Activated CD8-positive, alpha-beta memory T cell treated with anti-CD3 and anti-CD28 coated beads, Interleukin-2, amount 10 ng/mL, durations not matched to agents 7 days and 5 days (primary cell): ENCODE data around the gene FUZ. TPM values are rescaled to one million over a fixed set of nuclear protein-coding genes. Genes with fewer than 3 reads are reported as not detected.

Experiments
- ATAC-seq: fragments of 150-1000 bp; cut with Tn5 transposase; one replicate; pipeline ENCODE4 v1.10.0; 2021; ENCODE audit warnings: moderate library complexity
- CTCF ChIA-PET: fragments of 350-600 bp; sonication (Branson Sonifier 250); formaldehyde crosslinking; loops from one replicate; lab custom pipeline; 2021; ENCODE audit warnings: antibody characterized with exemption; lab: Charles Lee
- DNase-seq: peaks from one replicate; pipeline ENCODE4 v3.0.0-alpha.2; 2020
- H3K27ac Mint-ChIP-seq: one replicate; pipeline ENCODE4 v1.8.0; 2021; ENCODE audit warnings: mild to moderate bottlenecking, mixed read lengths
- H3K27me3 Mint-ChIP-seq: one replicate; pipeline ENCODE4 v1.8.0; 2021; ENCODE audit warnings: mixed read lengths
- H3K36me3 Mint-ChIP-seq: one replicate; pipeline ENCODE4 v1.8.0; 2021; ENCODE audit warnings: mild to moderate bottlenecking, mixed read lengths
- H3K4me1 Mint-ChIP-seq: one replicate; pipeline ENCODE4 v1.8.0; 2021; ENCODE audit warnings: mixed read lengths
- H3K4me3 Mint-ChIP-seq: one replicate; pipeline ENCODE4 v1.8.0; 2021; ENCODE audit warnings: mild to moderate bottlenecking, moderate library complexity, mixed read lengths
- H3K9me3 Mint-ChIP-seq: one replicate; pipeline ENCODE4 v1.8.0; 2022; ENCODE audit warnings: low read depth, mixed read lengths
- total RNA-seq, 2 experiments: library from RNA; stranded (reverse); gene quantifications; one replicate each; pipeline ENCODE4 v1.2.3, GENCODE V29; 2021

Gene FUZ
- total RNA-seq, 2 experiments from 2014 or later: 20.1 to 23.0 TPM

DNA sequence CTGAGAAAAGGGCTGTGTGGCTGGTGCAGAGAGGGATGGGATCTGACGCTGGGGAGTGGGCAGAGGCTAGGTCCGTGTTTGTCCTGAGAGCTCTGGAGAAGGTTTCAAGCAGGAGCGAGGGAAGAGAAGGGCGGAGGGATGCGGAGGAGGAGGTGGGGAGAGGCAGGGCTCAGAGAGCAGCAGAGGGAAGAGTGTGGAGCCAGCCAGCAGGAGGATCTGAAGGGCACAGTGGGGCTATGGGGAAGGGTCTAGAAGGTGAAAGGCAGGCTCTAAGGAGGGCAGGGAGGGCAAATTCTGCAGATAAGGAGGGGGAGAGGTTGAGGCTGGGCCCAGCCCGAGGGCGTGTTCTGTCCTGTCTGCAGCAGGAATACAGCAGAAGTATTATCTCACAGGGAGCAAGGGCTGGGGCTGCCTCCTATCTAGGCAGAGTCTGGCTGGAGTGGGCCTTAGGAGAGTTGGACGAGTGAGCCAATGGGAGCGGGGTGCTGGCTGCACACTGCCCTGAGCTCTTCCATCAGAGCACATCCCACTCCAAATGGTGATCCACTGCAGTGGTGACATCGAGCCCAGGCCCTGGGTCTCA is 40.2 kb downstream of the FUZ start:
- CTCF ChIA-PET: no interaction called here
- H3K4me1 Mint-ChIP-seq: peaks cover 34% of the 10 kb centered on the region
- H3K4me3 Mint-ChIP-seq: no peak overlapping the region
- ATAC-seq: no peak
- no peak overlapping the region for H3K27ac Mint-ChIP-seq
- DNase-seq: no peak
- peaks cover 4% of the 10 kb centered on the region for H3K36me3 Mint-ChIP-seq
- no peaks in the 10 kb centered on the region for H3K9me3 Mint-ChIP-seq
- H3K27me3 Mint-ChIP-seq: no peaks in the 10 kb centered on the region

DNA sequence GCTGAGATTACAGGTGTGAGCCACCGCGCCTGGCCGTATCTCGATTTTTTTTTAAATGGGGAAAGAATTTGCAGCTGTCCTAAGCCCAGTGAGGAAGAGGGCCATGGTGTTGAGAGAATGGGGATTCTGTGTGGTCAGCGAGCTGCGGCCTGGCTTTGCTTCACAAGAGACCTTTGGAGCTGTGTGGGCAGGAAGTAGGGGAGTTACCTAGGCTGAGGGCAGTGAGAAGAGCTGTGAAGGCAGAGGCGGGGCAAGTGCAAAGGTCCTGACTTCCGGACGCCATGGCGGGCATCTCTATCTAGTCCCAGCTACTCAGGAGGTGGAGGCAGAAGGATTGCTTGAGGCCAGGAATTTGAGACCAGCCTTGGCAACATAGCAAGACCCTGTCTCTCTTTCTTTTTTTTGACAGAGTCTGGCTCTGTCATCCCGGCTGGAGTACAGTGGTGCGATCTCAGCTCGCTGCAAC is 41.4 kb downstream of the FUZ start:
- peak overlapping the region; percentile 37 for H3K27ac Mint-ChIP-seq
- H3K36me3 Mint-ChIP-seq: peaks cover 4% of the 10 kb centered on the region
- no peaks in the 10 kb centered on the region for H3K27me3 Mint-ChIP-seq
- H3K4me3 Mint-ChIP-seq: no peak overlapping the region
- no peak for DNase-seq
- no peaks in the 10 kb centered on the region for H3K9me3 Mint-ChIP-seq
- CTCF ChIA-PET: no interaction called here
- no peak for ATAC-seq
- peaks cover 39% of the 10 kb centered on the region for H3K4me1 Mint-ChIP-seq

DNA sequence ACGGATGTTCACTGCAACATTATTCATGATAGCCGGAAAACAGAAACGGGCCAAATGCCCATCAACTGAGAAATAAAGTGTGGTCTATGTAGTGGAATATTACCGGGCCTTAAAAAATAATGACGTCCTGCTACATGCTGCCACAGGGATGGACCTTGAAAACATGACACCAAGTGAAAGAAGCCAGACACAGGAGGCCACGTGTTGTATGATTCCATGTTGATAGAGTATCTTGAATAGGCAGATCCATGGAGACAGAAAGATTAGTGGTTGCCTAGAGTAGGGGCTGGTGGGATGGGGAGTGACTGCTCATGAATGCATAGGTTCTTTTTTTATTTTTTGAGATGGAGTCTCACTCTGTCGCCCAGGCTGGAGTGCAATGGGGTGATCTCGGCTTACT is 42.6 kb downstream of the FUZ start:
- CTCF ChIA-PET: interaction anchor here (0.6 kb wide), 1 partner anchor 469 kb away, joined by 3 read pairs; no protein-coding TSS in a partner anchor
- Mint-ChIP-seq H3K9me3 (no peaks in the 10 kb centered on the region), H3K27ac (no peak overlapping the region), H3K4me1 (peaks cover 38% of the 10 kb centered on the region), H3K36me3 (peaks cover 4% of the 10 kb centered on the region), H3K4me3 (no peak overlapping the region), H3K27me3 (no peaks in the 10 kb centered on the region)
- DNase-seq (no peak), ATAC-seq (no peak)

DNA sequence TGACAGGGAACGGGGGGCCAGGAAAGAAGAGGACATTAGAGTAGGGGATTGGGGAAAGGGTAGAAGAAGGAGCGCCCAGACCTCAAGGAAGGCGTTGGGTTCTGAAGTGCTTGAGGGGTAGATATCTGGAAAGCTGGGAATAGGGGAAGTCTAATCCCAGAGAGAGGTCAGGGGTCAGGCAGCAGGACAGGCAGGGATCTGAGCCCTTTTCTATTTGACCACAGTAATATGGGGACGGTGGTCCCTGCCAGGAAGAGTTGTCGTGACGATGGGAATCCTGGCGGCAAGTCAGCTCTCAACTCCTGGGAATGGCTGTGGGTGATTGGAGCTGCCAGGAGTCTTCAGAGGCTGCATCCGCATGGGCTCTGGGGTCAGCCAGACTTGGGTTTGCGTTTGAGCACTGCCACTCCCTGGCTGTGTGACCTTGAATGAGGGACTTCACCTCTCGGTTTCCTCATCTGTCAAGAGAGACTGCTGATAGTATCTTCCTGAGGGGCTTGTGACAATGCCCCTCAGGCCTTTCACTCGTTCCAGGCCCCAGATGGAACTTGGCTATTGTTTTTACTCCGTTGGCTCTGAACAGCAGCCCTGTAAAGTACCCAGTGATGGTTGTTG is 45.0 kb downstream of the FUZ start:
- DNase-seq (no peak), ATAC-seq (no peak)
- H3K4me1 Mint-ChIP-seq: peaks cover 36% of the 10 kb centered on the region
- CTCF ChIA-PET: interaction anchor here (0.5 kb wide), 1 partner anchor 90 kb away, joined by 3 read pairs; no protein-coding TSS in a partner anchor
- H3K36me3 Mint-ChIP-seq: peaks cover 4% of the 10 kb centered on the region
- peak overlapping the region; percentile 89 for H3K4me3 Mint-ChIP-seq
- no peaks in the 10 kb centered on the region for H3K27me3 Mint-ChIP-seq
- H3K9me3 Mint-ChIP-seq: no peaks in the 10 kb centered on the region
- H3K27ac Mint-ChIP-seq: peak overlapping the region; percentile 89

DNA sequence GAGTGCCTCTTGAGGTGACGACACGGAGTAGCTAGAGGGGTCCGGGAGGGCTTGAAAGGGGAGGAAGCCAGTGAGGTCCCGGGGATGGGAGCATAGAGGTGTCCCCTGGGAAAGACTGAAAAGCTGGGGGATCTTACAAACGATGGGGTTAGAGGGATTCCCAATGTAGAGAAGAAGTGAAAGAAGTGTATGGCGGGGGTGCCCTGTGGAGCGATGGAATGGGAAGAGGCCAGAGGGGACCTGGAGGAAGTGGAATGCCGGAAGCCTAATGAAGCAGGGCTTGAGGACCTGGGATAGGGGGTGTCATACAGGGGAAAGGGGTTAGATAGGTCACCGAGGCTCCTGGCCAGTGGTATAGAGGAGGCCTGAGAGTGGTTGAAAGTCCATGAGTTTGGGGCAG is 45.7 kb downstream of the FUZ start:
- H3K27me3 Mint-ChIP-seq: no peaks in the 10 kb centered on the region

DNA sequence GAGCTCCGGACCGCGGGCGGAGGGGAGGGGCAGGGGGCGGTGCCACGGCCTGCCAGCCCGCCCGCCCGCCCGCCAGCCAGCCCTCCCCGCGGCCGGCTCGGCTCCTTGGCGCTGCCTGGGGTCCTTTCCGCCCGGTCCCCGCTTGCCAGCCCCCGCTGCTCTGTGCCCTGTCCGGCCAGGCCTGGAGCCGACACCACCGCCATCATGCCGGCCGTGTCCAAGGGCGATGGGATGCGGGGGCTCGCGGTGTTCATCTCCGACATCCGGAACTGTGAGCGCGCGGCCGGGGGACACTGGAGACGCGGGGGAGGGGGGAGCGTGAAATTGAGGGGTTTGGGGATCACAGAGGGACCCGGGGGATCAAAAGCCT is 46.2 kb downstream of the FUZ start, which contains the start of gene AP2A1:
Gene AP2A1 (plus strand): TSS at position 72 of the 370 bp plus-strand sequence. CDS start 133 bp downstream, at position 205.
- H3K27me3 Mint-ChIP-seq: no peaks in the 10 kb centered on the region
- H3K4me1 Mint-ChIP-seq: peaks cover 35% of the 10 kb centered on the region
- ATAC-seq (no peak), DNase-seq (no peak)
- CTCF ChIA-PET: interaction anchor here (0.7 to 1.5 kb wide), 5 partner anchors 10 to 110 kb away, joined by 3 to 4 read pairs (median 3); no protein-coding TSS in a partner anchor
- peak within 1 kb of the TSS; percentile 93 for H3K27ac Mint-ChIP-seq
- peak within 1 kb of the TSS; percentile 89 for H3K4me3 Mint-ChIP-seq
- no peaks in the 10 kb centered on the region for H3K9me3 Mint-ChIP-seq
- peaks cover 4% of the 10 kb centered on the region for H3K36me3 Mint-ChIP-seq

More for the DNA sequence above, 45.7 kb downstream of the FUZ start:
- ATAC-seq: no peak
- H3K4me1 Mint-ChIP-seq: peaks cover 35% of the 10 kb centered on the region
- peak; percentile 49 for DNase-seq
- peak overlapping the region; percentile 89 for H3K4me3 Mint-ChIP-seq
- H3K36me3 Mint-ChIP-seq: peaks cover 4% of the 10 kb centered on the region
- no peaks in the 10 kb centered on the region for H3K9me3 Mint-ChIP-seq
- CTCF ChIA-PET: interaction anchor here (0.5 to 1.5 kb wide), 4 partner anchors 9 to 89 kb away, joined by 3 to 4 read pairs (median 3); no protein-coding TSS in a partner anchor
- peak overlapping the region; percentile 89 for H3K27ac Mint-ChIP-seq

DNA sequence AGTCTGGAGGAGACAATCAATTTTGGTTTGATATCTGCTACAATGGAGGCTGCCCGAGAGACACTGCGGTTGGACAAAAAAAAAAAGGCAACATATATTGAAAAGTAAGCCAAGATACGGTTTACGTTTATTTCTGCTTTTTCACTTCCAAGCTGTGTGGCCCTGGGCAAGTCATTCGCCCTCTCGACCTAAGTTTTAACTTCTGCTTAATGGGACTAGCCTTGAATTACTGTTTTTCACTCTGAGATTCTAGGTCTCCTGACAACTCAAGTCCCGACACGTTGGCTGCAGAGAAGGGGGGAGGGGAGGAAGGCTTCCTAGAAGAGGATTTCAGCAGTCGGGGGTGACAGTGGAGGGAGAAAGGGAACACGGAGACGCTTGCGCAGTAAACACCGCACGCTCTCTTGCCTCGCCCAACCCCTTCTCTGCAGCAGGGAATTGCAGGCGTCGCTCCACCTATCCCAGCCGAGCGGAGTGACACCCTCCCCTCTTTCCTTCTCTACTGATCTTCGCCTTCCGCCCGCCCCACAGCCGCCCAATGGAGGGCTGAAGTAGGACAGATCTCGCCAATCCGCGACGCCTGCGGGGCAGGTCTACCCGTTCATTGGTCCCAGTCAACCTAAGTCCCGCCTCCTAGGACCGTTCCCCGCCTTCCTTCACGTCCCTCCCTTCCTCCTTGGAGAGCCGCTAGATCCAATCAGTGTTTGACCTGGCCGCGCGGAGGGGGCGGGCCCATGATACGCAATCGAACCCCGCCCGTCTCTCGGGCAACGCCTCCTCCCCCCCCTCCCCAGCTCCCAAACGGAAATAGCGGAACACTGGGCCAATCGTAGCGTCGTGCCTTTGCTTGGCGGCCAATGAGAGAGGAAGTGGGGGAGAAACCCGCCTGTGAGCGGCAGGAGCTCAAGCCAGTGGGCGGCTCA is 46.8 kb downstream of the FUZ start:
- DNase-seq: peak; percentile 100
- peak overlapping the region; percentile 93 for H3K27ac Mint-ChIP-seq

DNA sequence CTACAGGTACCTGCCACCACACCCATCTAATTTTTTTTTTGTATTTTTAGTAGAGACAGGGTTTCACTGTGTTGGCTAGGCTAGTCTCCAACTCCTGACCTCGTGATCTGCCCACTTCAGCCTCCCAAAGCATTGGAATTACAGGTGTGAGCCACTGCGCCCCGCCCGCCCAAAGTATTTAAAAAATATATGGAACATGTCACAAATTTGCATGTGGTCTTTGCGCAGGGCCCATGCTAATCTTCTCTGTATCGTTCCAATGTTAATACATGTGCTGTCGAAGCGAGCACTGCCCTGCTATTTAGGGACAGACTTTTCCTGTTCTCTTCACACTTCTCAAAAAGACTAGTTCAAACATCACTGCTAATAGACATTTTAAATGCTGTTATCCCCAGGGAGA is 48.8 kb downstream of the FUZ start:
- H3K36me3 Mint-ChIP-seq: no peaks in the 10 kb centered on the region
- CTCF ChIA-PET: no interaction called here
- DNase-seq (no peak), ATAC-seq (no peak)
- H3K27me3 Mint-ChIP-seq: no peaks in the 10 kb centered on the region
- H3K27ac Mint-ChIP-seq: no peak overlapping the region
- H3K9me3 Mint-ChIP-seq: no peaks in the 10 kb centered on the region
- peaks cover 29% of the 10 kb centered on the region for H3K4me1 Mint-ChIP-seq
- no peak overlapping the region for H3K4me3 Mint-ChIP-seq

More for the DNA sequence above, 46.8 kb downstream of the FUZ start:
- Mint-ChIP-seq H3K27me3 (no peaks in the 10 kb centered on the region), H3K9me3 (no peaks in the 10 kb centered on the region), H3K36me3 (no peaks in the 10 kb centered on the region), H3K4me1 (peaks cover 31% of the 10 kb centered on the region), H3K4me3 (peak overlapping the region; percentile 89)
- peak; percentile 90 for ATAC-seq
- CTCF ChIA-PET: interaction anchor here (0.6 to 1.5 kb wide), 6 partner anchors 10 to 110 kb away, joined by 3 to 4 read pairs (median 3); no protein-coding TSS in a partner anchor

DNA sequence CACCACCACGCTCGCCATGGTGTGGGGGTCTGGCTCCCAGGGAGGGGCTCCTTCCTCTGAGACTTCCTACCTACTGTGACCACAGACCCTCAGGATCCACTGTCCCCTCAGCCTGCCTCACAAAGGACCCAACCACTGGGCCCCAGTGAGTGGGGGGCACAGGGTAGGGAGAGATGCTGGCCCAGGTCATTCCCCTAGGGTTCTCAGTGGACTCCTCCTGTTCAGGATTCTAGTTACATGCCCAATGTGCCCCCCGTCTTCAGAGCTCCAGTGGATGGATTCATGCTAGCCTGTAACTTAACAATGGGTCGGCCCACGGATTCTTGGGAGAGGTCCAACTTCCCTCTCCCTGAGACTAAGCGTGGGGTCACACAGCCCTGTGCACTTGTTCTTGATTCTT is 49.9 kb downstream of the FUZ start, which contains the start of gene TSKS:
Gene TSKS (minus strand): TSS at position 77 of the 400 bp plus-strand sequence. CDS start 59 bp downstream, at position 18.
- Mint-ChIP-seq H3K4me1 (peaks cover 21% of the 10 kb centered on the region), H3K27ac (peak within 1 kb of the TSS; percentile 57), H3K27me3 (no peaks in the 10 kb centered on the region), H3K4me3 (no peak within 1 kb of the TSS), H3K9me3 (no peaks in the 10 kb centered on the region), H3K36me3 (no peaks in the 10 kb centered on the region)
- DNase-seq (no peak), ATAC-seq (no peak)
- CTCF ChIA-PET: no interaction called here

DNA sequence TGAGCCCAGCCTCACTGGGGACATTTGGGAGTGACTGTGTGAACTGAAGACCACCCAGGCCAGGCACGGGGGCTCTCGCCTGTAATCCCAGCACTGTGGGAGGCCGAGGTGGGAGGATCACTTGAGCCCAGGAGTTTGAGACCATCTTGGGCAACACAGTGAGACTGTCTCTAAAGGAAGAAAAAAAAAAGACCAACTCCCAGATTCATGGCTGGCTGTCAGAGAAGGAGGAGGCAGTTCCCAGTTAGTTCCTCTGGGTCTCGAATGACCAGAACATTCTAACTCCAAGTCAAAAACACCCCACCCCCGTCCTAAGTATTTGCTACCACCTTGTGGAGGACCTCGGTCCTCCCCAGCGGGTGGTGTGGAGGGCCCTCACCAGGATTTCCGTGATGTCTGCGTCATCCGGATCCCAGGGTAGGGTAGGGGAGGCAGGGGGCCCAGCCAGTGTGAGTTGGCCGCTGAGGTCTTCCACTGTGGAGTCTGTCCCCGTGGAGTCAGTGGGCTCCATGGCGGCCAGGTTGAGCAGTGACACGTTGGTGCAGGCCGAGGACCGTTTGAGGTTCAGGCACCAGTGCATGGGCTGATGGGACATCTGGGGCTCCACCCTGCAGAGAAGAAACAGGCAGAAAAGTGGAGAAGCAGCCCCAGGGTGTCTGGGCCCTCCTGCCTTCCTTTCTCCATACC is 51.3 kb downstream of the FUZ start:
- CTCF ChIA-PET: interaction anchor here (0.6 kb wide), 1 partner anchor 10 kb away, joined by 4 read pairs; no protein-coding TSS in a partner anchor
- no peaks in the 10 kb centered on the region for H3K9me3 Mint-ChIP-seq
- peaks cover 11% of the 10 kb centered on the region for H3K4me1 Mint-ChIP-seq
- peak overlapping the region; percentile 28 for H3K4me3 Mint-ChIP-seq
- no peaks in the 10 kb centered on the region for H3K36me3 Mint-ChIP-seq
- ATAC-seq (no peak), DNase-seq (no peak)
- H3K27ac Mint-ChIP-seq: peak overlapping the region; percentile 57
- peaks cover 3% of the 10 kb centered on the region for H3K27me3 Mint-ChIP-seq

DNA sequence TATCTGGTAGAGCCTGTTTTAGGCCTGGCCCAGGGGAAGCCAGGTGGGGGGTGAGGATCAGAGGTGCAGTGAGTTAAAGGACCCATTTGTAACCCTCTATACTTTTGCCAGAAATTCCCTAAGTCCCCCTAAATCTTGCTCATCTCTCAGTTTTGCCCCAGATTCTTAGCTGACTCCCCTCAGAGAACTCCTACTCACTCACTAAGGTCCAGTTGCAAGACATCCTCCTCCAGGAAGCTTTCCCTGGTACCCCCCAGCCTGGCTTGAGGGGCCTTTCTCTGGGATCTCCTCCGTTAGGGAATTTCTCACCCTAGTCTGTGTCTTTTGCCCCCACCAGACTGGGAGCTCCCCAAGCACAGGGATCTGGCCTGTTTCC is 51.9 kb downstream of the FUZ start:
- H3K36me3 Mint-ChIP-seq: no peaks in the 10 kb centered on the region
- H3K27ac Mint-ChIP-seq: peak overlapping the region; percentile 57
- DNase-seq: no peak
- peaks cover 9% of the 10 kb centered on the region for H3K4me1 Mint-ChIP-seq
- H3K4me3 Mint-ChIP-seq: peak overlapping the region; percentile 28
- no peak for ATAC-seq
- peaks cover 3% of the 10 kb centered on the region for H3K27me3 Mint-ChIP-seq
- no peaks in the 10 kb centered on the region for H3K9me3 Mint-ChIP-seq
- CTCF ChIA-PET: interaction anchor here (0.6 kb wide), 1 partner anchor 9 kb away, joined by 4 read pairs; no protein-coding TSS in a partner anchor

DNA sequence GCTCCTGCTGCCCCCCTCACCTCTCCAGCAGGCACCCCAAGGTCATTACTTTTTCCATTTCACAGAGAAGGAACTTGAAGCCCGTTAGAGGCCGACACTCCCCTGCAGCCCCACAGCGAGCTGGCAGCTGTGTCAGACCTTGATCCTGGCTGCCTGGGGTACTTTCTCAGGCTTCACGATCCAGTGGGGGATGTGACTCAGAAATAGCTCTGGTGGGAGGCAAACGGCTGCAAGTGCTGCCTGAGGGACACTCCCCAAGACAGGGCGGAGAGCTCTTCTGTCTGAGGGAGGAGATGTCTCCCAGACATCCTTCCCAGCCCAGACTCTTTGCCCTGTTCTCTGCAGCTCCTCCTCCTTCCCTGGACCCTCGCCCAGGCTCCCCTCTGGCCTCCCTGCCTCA is 54.8 kb downstream of the FUZ start:
- no peaks in the 10 kb centered on the region for H3K4me1 Mint-ChIP-seq
- no peak for ATAC-seq
- H3K27ac Mint-ChIP-seq: no peak overlapping the region
- H3K36me3 Mint-ChIP-seq: no peaks in the 10 kb centered on the region
- H3K9me3 Mint-ChIP-seq: no peaks in the 10 kb centered on the region
- H3K4me3 Mint-ChIP-seq: no peak overlapping the region
- H3K27me3 Mint-ChIP-seq: peaks cover 3% of the 10 kb centered on the region
- CTCF ChIA-PET: no interaction called here
- DNase-seq: no peak
